GM19193 (cell line): ENCODE measurements around the gene LTO1.

ENCODE experiments used
- POLR2A ChIP-seq: IDR thresholded peaks from 4 replicates; pipeline ENCODE4 v1.6.1; 2011; ENCODE audit not compliant: insufficient read depth, insufficient read length; ENCODE audit errors: extremely low read depth

LTO1 gene

GRCh38 chr11:69704508-69705253 is 29.5 kb upstream of the LTO1 start:
- TF ChIP-seq POLR2A, result no peak

- TF ChIP-seq POLR2A, result no peak
Observed at GRCh38 chr11:69703768-69704507, 28.8 kb upstream of the LTO1 start, which contains the start of gene FGF19. TSS of gene FGF19 (minus strand) at chr11:69704022. CDS start at chr11:69703876, 146 bp downstream.

GRCh38 chr11:69703453-69703767 is 28.3 kb upstream of the LTO1 start:
- TF ChIP-seq POLR2A, result no peak

- TF ChIP-seq POLR2A, result no peak
Observed at GRCh38 chr11:69702769-69703452, 27.8 kb upstream of the LTO1 start.

GRCh38 chr11:69702239-69702691 is 27.1 kb upstream of the LTO1 start:
- no peak for TF ChIP-seq POLR2A

- no peak for TF ChIP-seq POLR2A
Observed at GRCh38 chr11:69700278-69701140, 25.4 kb upstream of the LTO1 start.

- TF ChIP-seq POLR2A, result no peak
Observed at GRCh38 chr11:69699213-69699612, 24.1 kb upstream of the LTO1 start.

GRCh38 chr11:69698362-69698761 is 23.2 kb upstream of the LTO1 start:
- TF ChIP-seq POLR2A, result no peak

GRCh38 chr11:69697861-69698260 is 22.7 kb upstream of the LTO1 start:
- no peak for TF ChIP-seq POLR2A

GRCh38 chr11:69697469-69697843 is 22.3 kb upstream of the LTO1 start:
- TF ChIP-seq POLR2A, result no peak

GRCh38 chr11:69696749-69697468 is 21.8 kb upstream of the LTO1 start:
- TF ChIP-seq POLR2A, result no peak

- TF ChIP-seq POLR2A, result no peak
Observed at GRCh38 chr11:69695581-69695980, 20.4 kb upstream of the LTO1 start.

GRCh38 chr11:69694781-69695180 is 19.6 kb upstream of the LTO1 start:
- TF ChIP-seq POLR2A, result no peak

GRCh38 chr11:69692422-69692821 is 17.3 kb upstream of the LTO1 start:
- TF ChIP-seq POLR2A, result no peak

GRCh38 chr11:69691463-69691862 is 16.3 kb upstream of the LTO1 start:
- no peak for TF ChIP-seq POLR2A
